Ammon's horn (tissue), 1 donor: ENCODE data around the gene RNPEPL1.
A peak's percentile ranks its signal among the peaks of the same experiment; 100 is the strongest.

Experiments used
- DNase-seq: peaks from one replicate; pipeline ENCODE4 v3.0.0-alpha.2; 2016; ENCODE audit warnings: low spot score

The RNPEPL1 gene

GRCh38 chr2:240564561-240565332 lies 3.5 kb upstream of the RNPEPL1 start:
- no peak for DNase-seq

GRCh38 chr2:240565333-240566202 lies 2.7 kb upstream of the RNPEPL1 start:
- peak; percentile 69 for DNase-seq

DNA sequence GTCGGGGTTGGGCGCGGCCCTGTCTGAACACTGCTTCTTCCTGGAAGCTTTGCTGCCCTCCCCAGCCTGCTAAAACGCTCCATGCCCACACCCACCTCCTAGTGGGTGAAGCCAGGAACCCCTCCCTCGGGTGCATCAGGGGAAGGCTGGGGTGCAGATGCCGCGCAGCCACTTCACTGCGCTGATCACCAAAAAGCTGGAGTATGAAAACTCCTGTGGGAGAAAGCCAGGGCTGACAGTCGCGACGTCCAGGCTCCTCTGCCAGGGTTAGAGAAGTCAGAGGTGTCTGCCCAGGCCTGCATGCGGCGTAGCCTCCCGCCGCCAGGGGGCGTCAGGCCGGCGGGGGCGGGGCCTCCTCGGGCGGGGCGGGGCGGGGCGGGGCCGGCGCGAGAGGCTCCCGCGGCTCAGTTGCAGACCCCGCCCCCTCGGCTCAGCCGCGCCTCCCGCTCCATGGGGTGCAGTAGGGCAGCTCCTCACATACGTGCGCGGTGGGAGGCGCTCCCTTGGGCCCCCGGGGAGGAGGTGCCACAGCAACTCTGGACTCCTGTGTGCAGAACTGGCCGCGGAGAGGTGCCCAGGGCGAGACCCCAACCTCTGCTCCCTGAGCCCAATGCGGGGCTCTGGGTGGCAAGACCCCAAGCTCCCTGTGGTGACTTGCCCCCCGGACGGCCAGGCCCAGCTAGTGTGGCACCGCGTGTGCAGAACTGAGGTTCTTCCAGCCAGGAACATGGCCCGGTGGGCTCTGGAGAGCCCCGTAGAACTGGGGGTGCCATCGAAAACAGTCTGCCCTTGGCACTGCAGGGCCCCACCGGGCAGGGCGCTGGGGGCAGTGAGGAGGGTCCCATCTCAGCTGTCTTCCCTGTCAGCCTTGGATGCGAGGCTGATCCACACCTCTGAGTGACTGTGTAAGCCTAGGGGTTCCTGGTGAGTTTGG lies 1.8 kb upstream of the RNPEPL1 start:
- peak; percentile 94 for DNase-seq

DNA sequence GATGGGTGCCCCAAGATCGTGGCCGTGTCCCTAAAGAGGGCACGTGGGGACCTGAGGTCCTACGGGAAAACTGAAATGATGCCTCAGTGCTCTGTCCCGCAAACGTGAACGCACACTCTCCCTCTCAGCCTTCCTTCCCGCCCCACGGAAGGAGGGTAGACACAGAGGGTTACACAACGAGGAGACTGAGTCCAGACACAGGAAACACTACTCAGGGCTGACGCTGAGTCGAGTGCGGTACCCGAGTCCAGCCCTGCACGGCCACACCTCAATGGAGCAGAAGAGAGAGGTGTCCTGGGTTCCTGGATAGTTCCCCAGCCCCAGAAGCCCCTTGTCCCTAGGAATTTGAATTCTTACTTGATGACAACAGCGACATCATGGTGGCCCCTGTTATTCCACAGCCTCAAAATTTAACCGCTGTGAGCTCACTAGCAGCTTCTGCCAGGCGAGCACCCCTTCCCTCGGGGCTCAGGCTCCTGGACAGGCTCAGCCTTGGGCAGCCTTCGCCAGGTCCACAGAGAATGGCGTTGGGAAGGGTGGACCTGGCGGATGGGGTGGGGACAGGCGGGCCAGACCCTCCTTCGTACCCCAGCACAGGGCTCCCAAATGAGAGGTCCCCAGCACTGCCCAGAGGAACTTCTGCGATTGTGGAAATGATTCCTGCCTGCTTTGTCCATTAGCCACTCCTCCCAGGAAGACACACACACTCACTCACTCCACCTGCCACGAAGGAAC lies 980 bp upstream of the RNPEPL1 start:
- no peak for DNase-seq

- peak; percentile 83 for DNase-seq
Observed at GRCh38 chr2:240568678-240569522, 616 bp downstream of the RNPEPL1 start.

- DNase-seq = no peak
Observed at GRCh38 chr2:240569523-240569997, 1.3 kb downstream of the RNPEPL1 start.

GRCh38 chr2:240569998-240570530 lies 1.8 kb downstream of the RNPEPL1 start:
- DNase-seq = no peak

DNA sequence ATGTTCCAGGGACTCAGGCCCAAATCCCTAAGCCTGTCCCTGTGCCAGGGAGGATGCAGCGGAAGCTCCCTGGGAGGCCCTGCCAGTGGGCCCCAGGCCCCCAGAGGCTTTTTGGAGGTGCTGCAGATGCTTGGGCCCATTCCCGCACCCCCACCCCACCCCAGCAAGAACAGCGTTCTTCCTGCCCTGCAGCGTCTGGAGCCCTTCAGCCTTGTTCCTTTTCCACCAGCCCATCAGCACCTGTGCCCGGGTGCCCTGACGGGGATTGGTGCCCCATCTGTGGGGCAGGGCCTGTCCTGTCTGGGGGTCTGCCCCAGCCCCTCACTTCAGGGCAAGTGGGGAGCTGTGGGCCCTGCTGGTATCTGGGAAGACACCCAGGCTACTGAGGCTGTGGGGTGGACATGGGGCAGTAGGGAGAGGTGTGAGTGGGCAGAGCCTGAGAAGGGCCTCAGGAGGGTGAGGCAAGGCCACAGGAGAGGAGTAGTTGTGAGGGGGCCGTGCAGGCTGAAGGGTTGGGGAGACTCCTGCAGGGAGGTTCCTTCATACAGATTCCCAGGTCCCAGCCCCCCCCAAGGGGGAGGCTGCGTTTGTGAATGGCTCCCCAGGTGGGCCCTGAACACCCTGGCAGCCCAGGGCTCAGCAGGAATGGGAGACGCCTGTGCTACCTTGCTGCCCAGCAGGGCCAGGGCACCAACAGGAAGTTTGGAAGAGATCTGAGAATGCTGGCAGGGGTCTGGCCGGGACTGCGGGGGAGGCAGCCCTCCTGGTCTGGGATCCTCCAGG lies 2.4 kb downstream of the RNPEPL1 start:
- DNase-seq = no peak

DNA sequence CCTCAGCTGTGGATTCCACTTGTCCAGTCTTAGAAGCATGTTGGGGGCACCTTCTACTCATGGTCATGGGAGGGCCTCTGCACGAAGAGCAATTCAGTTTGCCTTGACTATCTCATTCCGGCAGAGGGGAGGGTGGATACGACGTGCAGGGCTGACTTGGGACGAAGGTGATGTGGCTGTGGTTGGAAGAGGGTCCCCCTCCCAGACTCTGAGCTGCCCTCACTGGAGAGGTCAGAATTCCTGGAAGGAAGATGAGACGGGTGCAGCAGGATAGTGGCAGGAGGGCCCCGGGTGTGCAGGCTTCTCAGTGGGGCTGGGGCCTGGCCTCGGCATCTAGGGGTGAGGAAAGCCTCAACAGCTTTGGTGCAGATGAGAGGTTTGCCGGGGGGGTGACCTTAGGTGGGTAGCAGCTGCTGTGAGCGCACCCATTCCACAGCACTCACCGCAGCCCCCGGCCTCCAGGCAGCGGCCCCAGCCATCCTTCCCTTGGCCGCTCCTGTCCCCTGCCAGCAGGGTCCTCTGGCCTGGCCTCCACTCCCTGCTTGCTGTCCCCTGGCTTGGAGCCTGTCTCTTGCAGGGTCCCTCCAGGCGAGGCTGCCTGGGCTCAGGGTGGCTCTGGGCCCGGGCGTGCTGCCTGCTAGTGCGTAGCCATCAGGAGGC lies 3.2 kb downstream of the RNPEPL1 start:
- DNase-seq = no peak

DNA sequence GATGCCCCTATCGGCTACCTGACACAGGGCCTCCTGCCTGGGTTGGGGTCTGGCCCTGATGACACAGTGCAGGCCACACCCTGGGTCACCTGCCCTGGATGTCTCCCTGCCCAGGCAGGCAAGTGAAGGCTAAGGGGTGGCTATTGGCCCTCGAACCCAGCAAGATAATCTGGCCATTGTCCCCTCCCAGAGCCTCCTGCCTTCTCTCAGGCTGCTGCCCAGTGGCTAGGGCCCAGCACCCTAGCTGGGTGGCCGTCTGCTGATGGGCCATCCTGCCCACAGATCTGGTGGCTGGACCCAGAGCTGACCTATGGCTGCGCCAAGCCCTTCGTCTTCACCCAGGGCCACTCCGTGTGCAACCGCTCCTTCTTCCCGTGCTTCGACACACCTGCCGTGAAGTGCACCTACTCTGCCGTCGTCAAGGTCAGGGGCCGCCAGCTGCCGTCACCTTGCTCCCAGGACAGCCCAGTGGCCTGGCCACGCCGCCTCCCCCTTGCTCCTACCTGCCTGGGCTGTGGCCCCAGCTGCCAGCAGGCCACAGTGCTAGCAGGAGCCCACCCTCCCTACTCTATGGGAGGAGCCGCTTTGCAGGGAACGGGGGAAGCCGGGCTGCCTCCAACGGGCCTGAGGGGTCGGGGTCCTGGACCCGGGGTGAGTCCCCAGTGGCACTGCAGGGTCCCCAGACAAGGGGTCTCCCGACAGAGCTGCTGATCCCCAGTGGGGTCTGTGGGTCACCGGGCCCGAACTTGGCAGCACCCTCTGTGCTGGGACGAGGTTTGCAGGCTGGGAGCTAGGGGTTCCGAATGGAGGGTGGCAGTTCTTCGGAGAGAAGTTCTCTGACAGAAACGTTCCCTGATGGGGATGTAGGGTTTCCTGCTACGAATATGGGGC lies 4.1 kb downstream of the RNPEPL1 start:
- DNase-seq = no peak

DNA sequence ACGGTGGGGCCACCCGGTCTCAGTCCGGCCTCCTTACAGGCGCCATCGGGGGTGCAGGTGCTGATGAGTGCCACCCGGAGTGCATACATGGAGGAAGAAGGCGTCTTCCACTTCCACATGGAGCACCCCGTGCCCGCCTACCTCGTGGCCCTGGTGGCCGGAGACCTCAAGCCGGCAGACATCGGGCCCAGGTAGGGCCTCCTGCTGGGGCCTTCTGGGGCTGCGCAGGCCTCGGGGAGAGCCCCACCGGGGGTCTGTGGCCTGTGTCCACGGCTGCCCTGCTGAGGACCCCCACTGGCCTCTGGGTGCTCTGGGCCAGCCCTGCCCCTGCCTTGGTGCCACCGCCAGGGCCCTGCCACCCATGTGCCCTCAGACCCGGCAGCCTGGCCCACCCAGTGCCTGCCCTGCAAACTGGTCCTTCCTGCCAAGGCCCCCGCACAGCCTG lies 4.8 kb downstream of the RNPEPL1 start:
- DNase-seq = no peak

- DNase-seq = no peak
Observed at GRCh38 chr2:240573516-240574385, 5.5 kb downstream of the RNPEPL1 start.

- DNase-seq = no peak
Observed at GRCh38 chr2:240574386-240575100, 6.3 kb downstream of the RNPEPL1 start.

DNA sequence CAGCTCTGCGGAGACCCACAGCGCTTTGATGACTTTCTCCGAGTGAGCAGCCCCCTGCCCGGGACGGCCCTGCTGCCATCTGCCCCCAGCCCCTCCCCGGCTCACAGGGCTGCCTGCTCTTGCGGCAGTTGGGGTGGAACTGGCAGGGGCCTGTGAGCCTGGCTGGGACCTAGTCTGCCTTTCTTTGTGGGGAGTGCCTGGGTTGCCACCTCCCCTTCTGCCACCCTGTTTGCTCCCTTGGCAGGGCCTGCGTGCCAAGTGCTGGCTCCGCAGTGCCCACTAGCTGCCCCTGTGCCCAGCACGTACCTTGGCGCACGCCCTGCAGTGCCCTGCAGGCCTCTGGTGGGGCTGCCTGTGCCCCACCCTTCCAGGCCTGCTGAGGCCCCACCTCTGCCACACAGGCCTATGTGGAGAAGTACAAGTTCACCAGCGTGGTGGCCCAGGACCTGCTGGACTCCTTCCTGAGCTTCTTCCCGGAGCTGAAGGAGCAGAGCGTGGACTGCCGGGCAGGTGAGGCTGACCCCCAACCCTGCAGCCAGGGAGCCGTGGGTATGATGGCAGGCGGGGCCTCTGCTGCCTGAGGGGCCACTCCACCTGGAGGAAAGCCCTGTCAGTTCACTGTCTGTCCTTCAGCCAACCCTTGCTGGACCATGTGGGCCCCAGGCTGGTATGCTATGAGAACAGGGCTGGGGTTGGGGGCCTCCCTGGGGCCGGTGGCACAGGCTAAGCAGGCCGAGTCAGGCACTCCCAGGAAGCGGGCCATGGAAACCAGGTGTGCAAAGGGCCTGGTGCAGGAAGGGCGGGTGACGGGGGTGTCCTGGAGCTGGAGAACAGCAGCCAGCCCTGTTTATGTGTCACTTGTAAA lies 7.0 kb downstream of the RNPEPL1 start:
- DNase-seq = no peak

GRCh38 chr2:240576036-240576435 lies 7.8 kb downstream of the RNPEPL1 start:
- no peak for DNase-seq
